GM12801 (cell line): ENCODE measurements around the gene ZNF580.

Source experiments
- TF ChIP-seq, protein P1 (sequence below): IDR thresholded peaks from one replicate; pipeline ENCODE4 v1.5.1; 2011; ENCODE audit warnings: control low read depth; ENCODE audit not compliant: insufficient read length; ENCODE audit errors: extremely low read depth

ZNF580 gene

DNA sequence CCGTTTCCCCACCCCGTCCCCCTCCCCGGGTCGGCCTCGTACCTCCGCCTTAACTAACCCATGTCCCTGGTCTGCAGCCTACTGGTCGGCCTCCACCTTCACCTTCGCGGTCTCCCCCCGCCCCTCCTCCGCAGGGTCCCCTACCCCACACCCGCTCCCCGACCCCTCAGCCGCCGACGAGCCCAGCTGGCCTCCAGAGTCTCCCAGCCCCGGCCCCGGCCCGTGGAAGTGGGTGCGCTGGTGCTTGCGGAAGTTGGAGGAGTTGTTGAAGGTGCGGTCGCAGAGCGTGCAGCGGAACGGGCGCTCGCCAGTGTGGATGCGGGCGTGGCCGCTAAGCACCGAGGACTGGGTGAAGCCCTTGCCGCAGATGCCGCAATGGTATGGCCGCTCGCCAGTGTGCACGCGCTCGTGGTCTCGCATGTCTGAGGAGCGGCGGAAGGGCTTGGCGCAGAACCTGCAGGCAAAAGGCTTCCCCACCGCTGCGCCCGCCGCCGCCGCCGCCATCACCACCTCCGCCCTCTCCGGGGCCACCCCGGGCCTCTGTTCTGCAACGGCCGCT, 19.1 kb upstream of the ZNF580 start:
- TF ChIP-seq, protein P1, sequence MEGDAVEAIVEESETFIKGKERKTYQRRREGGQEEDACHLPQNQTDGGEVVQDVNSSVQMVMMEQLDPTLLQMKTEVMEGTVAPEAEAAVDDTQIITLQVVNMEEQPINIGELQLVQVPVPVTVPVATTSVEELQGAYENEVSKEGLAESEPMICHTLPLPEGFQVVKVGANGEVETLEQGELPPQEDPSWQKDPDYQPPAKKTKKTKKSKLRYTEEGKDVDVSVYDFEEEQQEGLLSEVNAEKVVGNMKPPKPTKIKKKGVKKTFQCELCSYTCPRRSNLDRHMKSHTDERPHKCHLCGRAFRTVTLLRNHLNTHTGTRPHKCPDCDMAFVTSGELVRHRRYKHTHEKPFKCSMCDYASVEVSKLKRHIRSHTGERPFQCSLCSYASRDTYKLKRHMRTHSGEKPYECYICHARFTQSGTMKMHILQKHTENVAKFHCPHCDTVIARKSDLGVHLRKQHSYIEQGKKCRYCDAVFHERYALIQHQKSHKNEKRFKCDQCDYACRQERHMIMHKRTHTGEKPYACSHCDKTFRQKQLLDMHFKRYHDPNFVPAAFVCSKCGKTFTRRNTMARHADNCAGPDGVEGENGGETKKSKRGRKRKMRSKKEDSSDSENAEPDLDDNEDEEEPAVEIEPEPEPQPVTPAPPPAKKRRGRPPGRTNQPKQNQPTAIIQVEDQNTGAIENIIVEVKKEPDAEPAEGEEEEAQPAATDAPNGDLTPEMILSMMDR = no peak

DNA sequence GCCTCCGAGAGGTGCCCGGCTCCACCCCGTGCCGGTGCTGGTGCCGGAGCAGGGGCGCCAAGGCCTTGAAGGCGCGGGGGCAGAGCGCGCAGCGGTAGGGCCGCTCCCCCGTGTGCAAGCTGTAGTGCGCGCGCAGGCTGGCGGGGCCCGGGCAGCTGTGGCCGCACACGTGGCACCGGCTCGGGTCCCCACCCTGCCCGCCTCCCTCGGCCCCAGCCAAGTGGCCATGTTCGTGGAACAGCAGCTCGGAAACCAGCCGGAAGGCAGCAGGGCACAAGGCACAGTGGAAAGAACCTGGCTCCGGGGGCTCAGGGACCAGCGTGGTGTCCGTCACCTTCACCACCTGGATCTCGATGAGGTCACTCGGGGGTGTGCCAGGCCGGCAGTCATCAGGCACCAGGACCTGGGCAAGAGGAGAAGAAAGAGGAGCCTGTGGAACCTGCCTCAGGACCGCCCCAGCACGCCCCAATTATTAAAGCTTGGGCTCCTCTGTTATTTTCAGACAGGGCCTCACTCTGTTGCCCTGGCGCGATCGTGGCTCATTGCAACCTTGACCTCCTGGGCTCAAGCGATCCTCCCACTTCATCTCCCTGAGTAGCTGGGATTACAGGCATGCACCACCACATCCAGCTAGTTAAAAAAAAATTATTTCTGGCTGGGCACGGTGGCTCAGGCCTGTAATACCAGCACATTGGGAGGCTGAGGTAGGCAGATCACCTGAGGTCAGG, 18.4 kb upstream of the ZNF580 start:
- TF ChIP-seq, protein P1 = no peak

DNA sequence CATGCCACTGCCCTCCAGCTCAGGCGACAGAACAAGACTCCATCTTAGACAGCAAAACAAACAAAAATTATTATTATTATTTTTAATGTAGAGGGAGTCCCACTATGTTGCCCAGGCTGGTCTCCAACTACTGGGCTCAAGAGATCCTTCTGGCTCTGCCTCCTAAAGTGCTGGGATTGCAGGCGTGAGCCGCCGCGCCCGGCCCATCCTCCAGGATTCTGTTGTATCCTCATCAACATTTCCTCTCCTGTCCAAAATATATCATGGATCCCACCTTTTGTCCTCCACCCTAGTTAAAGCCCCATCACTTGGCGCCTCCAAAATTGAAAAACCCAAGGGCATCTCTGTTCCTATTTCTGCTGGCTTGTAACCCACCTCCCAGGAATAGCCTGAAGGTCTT, 17.7 kb upstream of the ZNF580 start:
- TF ChIP-seq, protein P1 = no peak

DNA sequence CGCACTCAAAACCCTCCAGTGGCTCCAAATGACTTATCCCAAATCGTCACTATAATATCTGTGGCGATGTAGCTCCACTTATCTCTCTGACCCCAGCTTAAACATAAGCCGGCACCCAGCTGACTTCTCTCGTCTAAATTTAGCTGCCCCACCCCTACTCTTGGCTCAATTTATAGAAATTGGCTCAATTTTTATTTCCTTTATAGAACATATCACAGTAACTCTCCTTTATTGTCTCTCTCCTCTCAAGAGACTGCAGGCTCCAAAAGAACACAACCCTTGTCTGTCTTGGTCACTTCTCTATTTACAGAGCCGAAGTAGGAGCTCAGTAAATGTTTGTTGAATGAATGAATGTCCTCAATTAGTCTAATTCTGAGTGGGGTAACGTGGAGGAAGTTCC, 17.2 kb upstream of the ZNF580 start:
- TF ChIP-seq, protein P1 = no peak

DNA sequence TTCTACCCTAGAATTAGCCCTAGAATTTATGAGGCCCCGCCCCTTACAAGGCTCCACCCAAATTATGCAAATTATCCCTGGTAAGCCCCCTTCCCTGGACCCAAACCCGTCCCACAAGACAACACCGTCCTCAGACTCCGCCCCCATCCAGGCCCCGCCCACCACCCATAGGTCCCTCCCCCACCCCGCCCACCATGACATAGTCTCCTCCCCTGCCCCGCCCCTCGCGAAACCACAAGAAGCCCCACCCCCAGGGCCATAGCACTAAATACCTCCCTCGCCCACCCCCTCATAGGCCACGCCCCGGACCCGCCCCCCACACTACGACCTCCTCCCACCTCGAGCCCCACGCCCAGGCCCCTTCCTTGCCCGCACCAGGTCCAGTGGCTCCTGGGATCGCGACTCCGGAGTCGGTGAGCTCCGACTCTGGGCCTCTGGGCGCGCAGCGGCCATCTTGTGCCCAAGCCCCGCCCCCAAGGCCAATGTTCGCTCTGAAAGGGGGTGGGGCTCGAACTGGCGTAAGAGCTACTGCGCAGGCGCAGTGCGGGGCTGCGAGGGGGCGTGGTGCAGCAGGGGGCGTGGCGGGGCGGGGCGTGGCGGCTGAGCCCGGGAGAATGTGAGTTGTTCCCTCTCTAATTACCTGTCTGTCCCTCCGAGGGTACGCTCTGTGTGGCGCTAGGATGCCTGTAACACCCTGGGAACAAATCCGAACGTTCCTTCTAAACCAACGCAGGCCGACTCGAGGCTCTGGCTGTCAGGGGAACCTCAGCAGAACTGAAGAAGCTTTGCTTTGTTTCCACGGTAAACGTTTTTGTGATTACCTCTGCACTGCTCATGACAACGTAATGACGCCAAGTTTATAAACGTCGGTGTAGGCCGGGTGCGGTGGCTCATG, 16.4 kb upstream of the ZNF580 start, which contains the start of gene ZNF784:
TSS of gene ZNF784 (minus strand) at position 458 of the 895 bp plus-strand sequence. CDS start at position 453, 5 bp downstream.
- TF ChIP-seq, protein P1 = no peak

DNA sequence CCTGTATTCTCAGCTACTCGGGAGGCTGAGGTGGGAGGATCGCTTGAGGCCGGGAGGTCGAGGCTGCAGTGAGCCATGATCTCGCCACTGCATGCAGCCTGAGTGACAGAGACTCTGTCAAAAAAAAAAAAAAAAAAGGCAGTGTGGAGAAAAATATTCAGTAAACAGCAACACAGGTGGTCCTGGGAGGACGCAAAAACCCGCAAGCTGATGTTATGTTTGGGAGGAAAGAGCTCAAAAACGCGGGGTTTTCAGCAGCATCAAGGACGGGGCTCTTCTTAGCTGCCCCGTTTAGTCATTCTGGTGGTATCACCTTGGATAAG, 15.8 kb upstream of the ZNF580 start:
- TF ChIP-seq, protein P1 = no peak

DNA sequence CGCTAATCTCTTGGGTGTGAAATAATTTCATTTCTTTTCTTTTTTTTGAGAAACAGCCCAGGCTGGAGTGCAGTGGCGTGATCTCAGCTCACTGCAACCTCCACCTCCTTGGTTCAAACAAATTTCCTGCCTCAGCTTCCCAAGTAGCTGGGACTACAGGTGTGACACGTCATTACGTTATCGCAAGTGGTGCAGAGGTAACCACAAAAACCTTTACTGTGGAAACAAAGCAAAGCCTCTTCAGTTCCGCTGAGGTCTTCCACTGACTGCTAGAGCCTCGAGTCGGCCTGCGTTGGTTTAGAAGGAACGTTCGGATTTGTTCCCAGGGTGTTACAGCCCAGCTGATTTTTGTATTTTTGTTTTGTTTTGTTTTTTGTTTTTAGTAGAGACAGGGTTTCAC, 14.5 kb upstream of the ZNF580 start:
- TF ChIP-seq, protein P1 = no peak
